HG03442 (cell line): ENCODE results near the gene MLKL.
A peak's percentile ranks its signal among the peaks of the same experiment; 100 is the strongest.

Experiments used
- ATAC-seq: cut with Tn5 transposase; IDR thresholded peaks from one replicate; pipeline ENCODE4 v1.9.1; 2021; ENCODE audit warnings: mild to moderate bottlenecking, moderate library complexity; ENCODE audit not compliant: unreplicated experiment

The MLKL gene

GRCh38 chr16:74700438-74701225, at the start of gene MLKL:
TSS of gene MLKL (minus strand) at chr16:74700862. CDS start at chr16:74695757, 5,105 bp downstream.
- peak; percentile 36 for ATAC-seq

GRCh38 chr16:74749291-74750055, 48.8 kb upstream of the MLKL start:
- no peak for ATAC-seq

- no peak for ATAC-seq
Measured at GRCh38 chr16:74748616-74749026, 48.0 kb upstream of the MLKL start.

GRCh38 chr16:74747716-74748615, 47.3 kb upstream of the MLKL start:
- no peak for ATAC-seq

GRCh38 chr16:74745926-74746325, 45.3 kb upstream of the MLKL start:
- no peak for ATAC-seq

GRCh38 chr16:74745109-74745615, 44.5 kb upstream of the MLKL start:
- ATAC-seq = no peak

GRCh38 chr16:74744566-74744965, 43.9 kb upstream of the MLKL start:
- ATAC-seq = no peak

GRCh38 chr16:74743668-74744299, 43.1 kb upstream of the MLKL start:
- no peak for ATAC-seq

GRCh38 chr16:74743045-74743667, 42.5 kb upstream of the MLKL start:
- no peak for ATAC-seq

- ATAC-seq = no peak
Measured at GRCh38 chr16:74742051-74742481, 41.4 kb upstream of the MLKL start.

- ATAC-seq = no peak
Measured at GRCh38 chr16:74740795-74741304, 40.2 kb upstream of the MLKL start.

- no peak for ATAC-seq
Measured at GRCh38 chr16:74739275-74739674, 38.6 kb upstream of the MLKL start.

- no peak for ATAC-seq
Measured at GRCh38 chr16:74738816-74739215, 38.2 kb upstream of the MLKL start.

GRCh38 chr16:74738113-74738541, 37.5 kb upstream of the MLKL start:
- ATAC-seq = no peak

GRCh38 chr16:74737521-74737920, 36.9 kb upstream of the MLKL start:
- no peak for ATAC-seq

- ATAC-seq = no peak
Measured at GRCh38 chr16:74736531-74737157, 36.0 kb upstream of the MLKL start.

GRCh38 chr16:74735554-74735953, 34.9 kb upstream of the MLKL start:
- ATAC-seq = no peak

GRCh38 chr16:74735162-74735452, 34.4 kb upstream of the MLKL start:
- no peak for ATAC-seq

- ATAC-seq = no peak
Measured at GRCh38 chr16:74734361-74735161, 33.9 kb upstream of the MLKL start.
